ENCODE data around the gene PGAP2.

The PGAP2 gene

GRCh38 chr11:3845670-3846069, 37.3 kb downstream of the PGAP2 start:
- H3K27me3 ChIP-seq (ENCODE audit: insufficient read depth, low read length), result peaks cover 6% of the 10 kb centered on the region; the same call in 1 of the 2 replicates
- 87% methylated on average over 3 of the region's 3 CpGs for WGBS
- no peak overlapping the region for H3K27ac ChIP-seq (ENCODE audit: low read depth, low read length)
- H3K4me1 ChIP-seq (ENCODE audit: insufficient read depth, low read length), result peaks cover 5% of the 10 kb centered on the region
- no peaks in the 10 kb centered on the region for H3K9me3 ChIP-seq (ENCODE audit: insufficient read depth, low read depth, low read length)
- no peak overlapping the region for H3K9ac ChIP-seq (ENCODE audit: low read depth, low read length)
- no peaks in the 10 kb centered on the region for H3K36me3 ChIP-seq (ENCODE audit: insufficient read depth, low read length)
- H3K4me3 ChIP-seq (ENCODE audit: low read length), result no peak overlapping the region

GRCh38 chr11:3849297-3849874, 41.0 kb downstream of the PGAP2 start:
- H3K4me3 ChIP-seq (ENCODE audit: low read length), result no peak overlapping the region
- H3K9ac ChIP-seq (ENCODE audit: low read depth, low read length), result no peak overlapping the region
- peaks cover 6% of the 10 kb centered on the region for H3K4me1 ChIP-seq (ENCODE audit: insufficient read depth, low read length)
- H3K27ac ChIP-seq (ENCODE audit: low read depth, low read length), result no peak overlapping the region
- H3K27me3 ChIP-seq (ENCODE audit: insufficient read depth, low read length), result no peaks in the 10 kb centered on the region
- no peaks in the 10 kb centered on the region for H3K36me3 ChIP-seq (ENCODE audit: insufficient read depth, low read length)
- no peaks in the 10 kb centered on the region for H3K9me3 ChIP-seq (ENCODE audit: insufficient read depth, low read depth, low read length)
- 74% methylated on average over 10 of the region's 10 CpGs for WGBS

GRCh38 chr11:3853545-3853842, 45.1 kb downstream of the PGAP2 start:
- Histone ChIP-seq H3K27me3 (ENCODE audit: insufficient read depth, low read length) (peaks cover 20% of the 10 kb centered on the region), H3K4me1 (ENCODE audit: insufficient read depth, low read length) (peaks cover 18% of the 10 kb centered on the region), H3K27ac (ENCODE audit: low read depth, low read length) (no peak overlapping the region), H3K9ac (ENCODE audit: low read depth, low read length) (no peak overlapping the region), H3K36me3 (ENCODE audit: insufficient read depth, low read length) (no peaks in the 10 kb centered on the region), H3K9me3 (ENCODE audit: insufficient read depth, low read depth, low read length) (no peaks in the 10 kb centered on the region), H3K4me3 (ENCODE audit: low read length) (no peak overlapping the region)
- WGBS, result 90% methylated on average over 1 of the region's 1 CpG

- Histone ChIP-seq H3K36me3 (ENCODE audit: insufficient read depth, low read length) (no peaks in the 10 kb centered on the region), H3K27me3 (ENCODE audit: insufficient read depth, low read length) (peaks cover 20% of the 10 kb centered on the region), H3K9me3 (ENCODE audit: insufficient read depth, low read depth, low read length) (no peaks in the 10 kb centered on the region), H3K9ac (ENCODE audit: low read depth, low read length) (peak overlapping the region; percentile 28; the same call in 1 of the 2 replicates), H3K27ac (ENCODE audit: low read depth, low read length) (no peak overlapping the region), H3K4me1 (ENCODE audit: insufficient read depth, low read length) (peaks cover 21% of the 10 kb centered on the region), H3K4me3 (ENCODE audit: low read length) (peak overlapping the region; percentile 73)
- WGBS, result 73% methylated on average over 11 of the region's 11 CpGs
Observed at GRCh38 chr11:3853899-3854659, 45.7 kb downstream of the PGAP2 start.

GRCh38 chr11:3854660-3854976, 46.3 kb downstream of the PGAP2 start:
- WGBS, result 19% methylated on average over 7 of the region's 7 CpGs
- peak overlapping the region; percentile 73 for H3K4me3 ChIP-seq (ENCODE audit: low read length)
- peaks cover 20% of the 10 kb centered on the region for H3K27me3 ChIP-seq (ENCODE audit: insufficient read depth, low read length)
- peak overlapping the region; percentile 28; the same call in 1 of the 2 replicates for H3K9ac ChIP-seq (ENCODE audit: low read depth, low read length)
- H3K9me3 ChIP-seq (ENCODE audit: insufficient read depth, low read depth, low read length), result no peaks in the 10 kb centered on the region
- peaks cover 24% of the 10 kb centered on the region for H3K4me1 ChIP-seq (ENCODE audit: insufficient read depth, low read length)
- H3K36me3 ChIP-seq (ENCODE audit: insufficient read depth, low read length), result no peaks in the 10 kb centered on the region
- H3K27ac ChIP-seq (ENCODE audit: low read depth, low read length), result no peak overlapping the region

- Histone ChIP-seq H3K4me1 (ENCODE audit: insufficient read depth, low read length) (peaks cover 27% of the 10 kb centered on the region), H3K4me3 (ENCODE audit: low read length) (peak within 1 kb of the TSS; percentile 73), H3K27ac (ENCODE audit: low read depth, low read length) (peak within 1 kb of the TSS; percentile 79; the same call in 1 of the 2 replicates), H3K9me3 (ENCODE audit: insufficient read depth, low read depth, low read length) (no peaks in the 10 kb centered on the region), H3K9ac (ENCODE audit: low read depth, low read length) (peak within 1 kb of the TSS; percentile 62), H3K27me3 (ENCODE audit: insufficient read depth, low read length) (peaks cover 20% of the 10 kb centered on the region), H3K36me3 (ENCODE audit: insufficient read depth, low read length) (no peaks in the 10 kb centered on the region)
- under 1% methylated on average over 86 of the region's 87 CpGs for WGBS
Observed at GRCh38 chr11:3854977-3855807, 46.8 kb downstream of the PGAP2 start, which contains the start of gene STIM1. Gene STIM1 (plus strand): TSS chr11:3855664. CDS start chr11:3856271, 607 bp downstream.

GRCh38 chr11:3855808-3856491, 47.6 kb downstream of the PGAP2 start:
- H3K27me3 ChIP-seq (ENCODE audit: insufficient read depth, low read length), result peaks cover 23% of the 10 kb centered on the region
- no peak overlapping the region for H3K27ac ChIP-seq (ENCODE audit: low read depth, low read length)
- H3K4me1 ChIP-seq (ENCODE audit: insufficient read depth, low read length), result peaks cover 32% of the 10 kb centered on the region
- no peaks in the 10 kb centered on the region for H3K36me3 ChIP-seq (ENCODE audit: insufficient read depth, low read length)
- 10% methylated on average over 40 of the region's 40 CpGs for WGBS
- no peaks in the 10 kb centered on the region for H3K9me3 ChIP-seq (ENCODE audit: insufficient read depth, low read depth, low read length)
- peak overlapping the region; percentile 62 for H3K9ac ChIP-seq (ENCODE audit: low read depth, low read length)
- H3K4me3 ChIP-seq (ENCODE audit: low read length), result peak overlapping the region; percentile 73

GRCh38 chr11:3856856-3857553, 48.6 kb downstream of the PGAP2 start:
- H3K9ac ChIP-seq (ENCODE audit: low read depth, low read length), result no peak overlapping the region
- no peaks in the 10 kb centered on the region for H3K9me3 ChIP-seq (ENCODE audit: insufficient read depth, low read depth, low read length)
- H3K36me3 ChIP-seq (ENCODE audit: insufficient read depth, low read length), result no peaks in the 10 kb centered on the region
- WGBS, result 90% methylated on average over 5 of the region's 5 CpGs
- H3K27ac ChIP-seq (ENCODE audit: low read depth, low read length), result no peak overlapping the region
- peaks cover 23% of the 10 kb centered on the region for H3K27me3 ChIP-seq (ENCODE audit: insufficient read depth, low read length)
- H3K4me1 ChIP-seq (ENCODE audit: insufficient read depth, low read length), result peaks cover 38% of the 10 kb centered on the region
- H3K4me3 ChIP-seq (ENCODE audit: low read length), result peak overlapping the region; percentile 73; the same call in 1 of the 2 replicates

- Histone ChIP-seq H3K27me3 (ENCODE audit: insufficient read depth, low read length) (peaks cover 23% of the 10 kb centered on the region), H3K36me3 (ENCODE audit: insufficient read depth, low read length) (no peaks in the 10 kb centered on the region), H3K4me3 (ENCODE audit: low read length) (no peak overlapping the region), H3K9me3 (ENCODE audit: insufficient read depth, low read depth, low read length) (no peaks in the 10 kb centered on the region), H3K4me1 (ENCODE audit: insufficient read depth, low read length) (peaks cover 41% of the 10 kb centered on the region), H3K9ac (ENCODE audit: low read depth, low read length) (no peak overlapping the region), H3K27ac (ENCODE audit: low read depth, low read length) (no peak overlapping the region)
Observed at GRCh38 chr11:3857628-3858027, 49.3 kb downstream of the PGAP2 start.

- H3K9me3 ChIP-seq (ENCODE audit: insufficient read depth, low read depth, low read length), result no peaks in the 10 kb centered on the region
- peaks cover 23% of the 10 kb centered on the region for H3K27me3 ChIP-seq (ENCODE audit: insufficient read depth, low read length)
- WGBS, result 75% methylated on average over 4 of the region's 4 CpGs
- no peaks in the 10 kb centered on the region for H3K36me3 ChIP-seq (ENCODE audit: insufficient read depth, low read length)
- H3K27ac ChIP-seq (ENCODE audit: low read depth, low read length), result no peak overlapping the region
- H3K4me3 ChIP-seq (ENCODE audit: low read length), result no peak overlapping the region
- H3K9ac ChIP-seq (ENCODE audit: low read depth, low read length), result no peak overlapping the region
- H3K4me1 ChIP-seq (ENCODE audit: insufficient read depth, low read length), result peaks cover 35% of the 10 kb centered on the region
Observed at GRCh38 chr11:3859373-3859881, 51.1 kb downstream of the PGAP2 start.

Measured in HUES64 (cell line).